ENCODE measurements around the gene SCAANT1. TPM values are rescaled to one million over a fixed set of nuclear protein-coding genes. Genes with fewer than 3 reads are reported as not detected.

Gene SCAANT1
- total and polyA plus RNA-seq, 9 donors = not detected

GRCh38 chr3:63896332-63897030 is 15.7 kb downstream of the SCAANT1 start:
- H3K4me3 ChIP-seq = no peak overlapping the region
- TF ChIP-seq EP300 (IDR thresholded peaks at IDR 0.05) (no peak), CTCF (IDR thresholded peaks at IDR 0.05) (no peak), POLR2A (IDR thresholded peaks at IDR 0.05) (no peak)
- WGBS, 3 donors = 64 to 73% (median 69%) methylated on average over 1 of the region's 1 CpG
- intact Hi-C loops (cut with DNase I) = no loop called here
- H3K27ac ChIP-seq = no peak overlapping the region
- no peak for DNase-seq
- no peaks in the 10 kb centered on the region for H3K9me3 ChIP-seq
- H3K27me3 ChIP-seq = no peaks in the 10 kb centered on the region
- H3K4me1 ChIP-seq (ENCODE audit: insufficient read depth) = peaks cover 3% of the 10 kb centered on the region
- no peaks in the 10 kb centered on the region for H3K36me3 ChIP-seq

- DNase-seq = no peak
Observed at GRCh38 chr3:63895422-63896189, 16.6 kb downstream of the SCAANT1 start.

GRCh38 chr3:63892773-63893352 is 19.3 kb downstream of the SCAANT1 start:
- TF ChIP-seq POLR2A (IDR thresholded peaks at IDR 0.05) (no peak), EP300 (IDR thresholded peaks at IDR 0.05) (no peak), CTCF (IDR thresholded peaks at IDR 0.05) (no peak)
- H3K27me3 ChIP-seq = no peaks in the 10 kb centered on the region
- peaks cover 3% of the 10 kb centered on the region for H3K4me1 ChIP-seq (ENCODE audit: insufficient read depth)
- DNase-seq = no peak
- H3K36me3 ChIP-seq = no peaks in the 10 kb centered on the region
- H3K27ac ChIP-seq = no peak overlapping the region
- intact Hi-C loops (cut with DNase I) = no loop called here
- no peak overlapping the region for H3K4me3 ChIP-seq
- no peaks in the 10 kb centered on the region for H3K9me3 ChIP-seq
- 94 to 100% (median 96%) methylated on average over 1 of the region's 1 CpG for WGBS, 3 donors

More at GRCh38 chr3:63895422-63896189, 16.6 kb downstream of the SCAANT1 start:
- Histone ChIP-seq H3K27ac (no peak overlapping the region), H3K9me3 (no peaks in the 10 kb centered on the region), H3K4me1 (ENCODE audit: insufficient read depth) (peaks cover 3% of the 10 kb centered on the region), H3K36me3 (no peaks in the 10 kb centered on the region), H3K4me3 (no peak overlapping the region), H3K27me3 (no peaks in the 10 kb centered on the region)
- intact Hi-C loops (cut with DNase I) = no loop called here
- no peak for TF ChIP-seq CTCF (IDR thresholded peaks at IDR 0.05)
- no peak for TF ChIP-seq POLR2A (IDR thresholded peaks at IDR 0.05)
- TF ChIP-seq EP300 (IDR thresholded peaks at IDR 0.05) = no peak
- WGBS, 3 donors = 78 to 83% (median 80%) methylated on average over 5 of the region's 5 CpGs

- no peak for DNase-seq
- Histone ChIP-seq H3K9me3 (no peaks in the 10 kb centered on the region), H3K27ac (no peak overlapping the region), H3K4me3 (no peak overlapping the region), H3K4me1 (ENCODE audit: insufficient read depth) (peaks cover 3% of the 10 kb centered on the region), H3K36me3 (no peaks in the 10 kb centered on the region), H3K27me3 (no peaks in the 10 kb centered on the region)
- TF ChIP-seq EP300 (IDR thresholded peaks at IDR 0.05) (no peak), CTCF (IDR thresholded peaks at IDR 0.05) (no peak), POLR2A (IDR thresholded peaks at IDR 0.05) (no peak)
- 96 to 99% (median 98%) methylated on average over 5 of the region's 5 CpGs for WGBS, 3 donors
- intact Hi-C loops (cut with DNase I) = no loop called here
Observed at GRCh38 chr3:63891518-63891917, 20.7 kb downstream of the SCAANT1 start.
